Neural crest cell (in vitro differentiated cells): ENCODE results near the gene LIMK2. TPM values are rescaled to one million over a fixed set of nuclear protein-coding genes. Genes with fewer than 3 reads are reported as not detected.

ENCODE experiments used
- DNase-seq: peaks from one replicate; pipeline ENCODE4 v3.0.0; 2021; ENCODE audit warnings: low read depth, mixed read lengths, low spot score
- H3K27ac Mint-ChIP-seq: one replicate; pipeline ENCODE4 v1.8.0; 2021; ENCODE audit warnings: mild to moderate bottlenecking, mixed read lengths; ENCODE audit not compliant: unreplicated experiment
- H3K27me3 Mint-ChIP-seq: 2 replicates; pipeline ENCODE4 v1.8.0; 2021; ENCODE audit warnings: low read depth, mild to moderate bottlenecking, mixed read lengths
- H3K36me3 Mint-ChIP-seq: 2 replicates; pipeline ENCODE4 v1.8.0; 2021; ENCODE audit warnings: low read depth, mild to moderate bottlenecking, mixed read lengths
- H3K4me1 Mint-ChIP-seq: 2 replicates; pipeline ENCODE4 v1.8.0; 2021; ENCODE audit warnings: mixed read lengths
- H3K4me3 Mint-ChIP-seq: one replicate; pipeline ENCODE4 v1.8.0; 2021; ENCODE audit warnings: mild to moderate bottlenecking, mixed read lengths
- H3K9me3 Mint-ChIP-seq: 2 replicates; pipeline ENCODE4 v1.8.0; 2021; ENCODE audit warnings: mixed read lengths
- CTCF ChIP-seq: fragments of 200-600 bp; sonication (generic); conservative IDR thresholded peaks from 2 replicates; pipeline ENCODE4 v1.5.0; 2021; ENCODE audit warnings: antibody characterized with exemption, mild to moderate bottlenecking
- total RNA-seq: library from RNA; stranded (reverse); gene quantifications from 2 replicates; pipeline ENCODE4 v1.2.1, GENCODE V29; 2021

The LIMK2 gene
- total RNA-seq, 1 donor from 2014 or later: 35.1 TPM

- no peak for TF ChIP-seq CTCF
- Mint-ChIP-seq H3K27ac (no peak overlapping the region), H3K9me3 (no peaks in the 10 kb centered on the region), H3K4me3 (no peak overlapping the region), H3K27me3 (no peaks in the 10 kb centered on the region), H3K36me3 (peaks cover 21% of the 10 kb centered on the region), H3K4me1 (no peaks in the 10 kb centered on the region)
- DNase-seq: no peak
Measured at GRCh38 chr22:31262312-31263133, 50.4 kb downstream of the LIMK2 start.

GRCh38 chr22:31263896-31264640 is 52.0 kb downstream of the LIMK2 start:
- Mint-ChIP-seq H3K4me3 (no peak overlapping the region), H3K9me3 (no peaks in the 10 kb centered on the region), H3K27ac (no peak overlapping the region), H3K36me3 (peaks cover 19% of the 10 kb centered on the region), H3K4me1 (no peaks in the 10 kb centered on the region), H3K27me3 (no peaks in the 10 kb centered on the region)
- TF ChIP-seq CTCF: no peak
- DNase-seq: no peak

- no peak for TF ChIP-seq CTCF
- DNase-seq: no peak
- Mint-ChIP-seq H3K27me3 (no peaks in the 10 kb centered on the region), H3K9me3 (no peaks in the 10 kb centered on the region), H3K4me1 (no peaks in the 10 kb centered on the region), H3K4me3 (no peak overlapping the region), H3K27ac (no peak overlapping the region), H3K36me3 (peaks cover 9% of the 10 kb centered on the region)
Measured at GRCh38 chr22:31268281-31268680, 56.2 kb downstream of the LIMK2 start.

GRCh38 chr22:31269892-31270579 is 57.9 kb downstream of the LIMK2 start:
- TF ChIP-seq CTCF: no peak
- no peak overlapping the region for H3K4me3 Mint-ChIP-seq
- H3K4me1 Mint-ChIP-seq: no peaks in the 10 kb centered on the region
- no peak for DNase-seq
- H3K36me3 Mint-ChIP-seq: peaks cover 9% of the 10 kb centered on the region
- peak overlapping the region; percentile 43 for H3K27ac Mint-ChIP-seq
- H3K27me3 Mint-ChIP-seq: no peaks in the 10 kb centered on the region
- H3K9me3 Mint-ChIP-seq: no peaks in the 10 kb centered on the region

GRCh38 chr22:31271026-31271425 is 58.9 kb downstream of the LIMK2 start:
- Mint-ChIP-seq H3K4me1 (no peaks in the 10 kb centered on the region), H3K4me3 (no peak overlapping the region), H3K9me3 (no peaks in the 10 kb centered on the region), H3K27ac (no peak overlapping the region), H3K36me3 (peaks cover 5% of the 10 kb centered on the region), H3K27me3 (no peaks in the 10 kb centered on the region)
- no peak for DNase-seq
- TF ChIP-seq CTCF: no peak
